NB4 (cell line): Measurements from ENCODE around the gene PERM1.

Experiments
- DNase-seq: peaks from one replicate; pipeline ENCODE4 v3.0.0; 2010; ENCODE audit warnings: low read depth
- H3K4me3 ChIP-seq: one replicate; pipeline ENCODE4 v1.5.1; 2011; ENCODE audit warnings: mild to moderate bottlenecking, low read depth, low read length, moderate library complexity
- MYC ChIP-seq: IDR thresholded peaks from 2 replicates; pipeline ENCODE4 v1.6.1; 2011; ENCODE audit warnings: low read depth, low read length
- POLR2A ChIP-seq: IDR thresholded peaks from 2 replicates; pipeline ENCODE4 v1.6.1; 2011; ENCODE audit warnings: mild to moderate bottlenecking; ENCODE audit not compliant: insufficient read length; ENCODE audit errors: extremely low read depth
- TF ChIP-seq, protein P1 (sequence below): IDR thresholded peaks from 2 replicates; pipeline ENCODE4 v1.6.1; 2011; ENCODE audit warnings: low read depth, low read length
- TF ChIP-seq, protein P2 (sequence below): IDR thresholded peaks from one replicate; pipeline ENCODE4 v1.5.1; 2012; ENCODE audit warnings: low read depth, low read length

Gene PERM1

DNA sequence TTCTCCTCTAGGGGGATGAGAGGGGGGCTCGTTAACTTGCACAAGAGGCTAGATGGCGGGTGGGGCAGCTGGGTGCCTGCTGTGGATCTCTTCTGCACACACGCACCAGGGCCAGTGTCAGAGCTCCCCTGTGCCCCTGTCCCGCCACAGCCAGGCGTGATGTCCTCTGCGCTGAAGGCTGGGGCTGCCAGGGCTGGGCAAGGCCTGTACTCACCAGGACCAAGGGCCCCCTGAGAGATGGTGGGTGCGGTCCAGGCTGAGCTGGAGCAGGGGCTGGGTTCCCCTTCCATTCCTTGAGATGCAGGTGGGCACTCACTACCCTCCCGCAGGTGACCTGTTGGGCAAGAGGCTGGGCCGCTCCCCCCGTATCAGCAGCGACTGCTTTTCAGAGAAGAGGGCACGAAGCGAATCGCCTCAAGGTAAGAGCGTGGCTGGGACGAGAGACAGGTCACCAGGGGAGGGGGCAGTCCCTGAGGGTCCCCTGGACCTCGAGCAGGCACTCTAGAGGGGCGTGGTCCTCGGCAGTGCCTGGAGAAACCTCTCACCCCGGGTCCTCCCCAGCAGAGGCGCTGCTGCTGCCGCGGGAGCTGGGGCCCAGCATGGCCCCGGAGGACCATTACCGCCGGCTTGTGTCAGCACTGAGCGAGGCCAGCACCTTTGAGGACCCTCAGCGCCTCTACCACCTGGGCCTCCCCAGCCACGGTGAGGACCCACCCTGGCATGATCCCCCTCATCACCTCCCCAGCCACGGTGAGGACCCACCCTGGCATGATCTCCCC is 43.0 kb downstream of the PERM1 start:
- peak; percentile 45 for DNase-seq
- no peak overlapping the region for H3K4me3 ChIP-seq
- TF ChIP-seq, protein P1, sequence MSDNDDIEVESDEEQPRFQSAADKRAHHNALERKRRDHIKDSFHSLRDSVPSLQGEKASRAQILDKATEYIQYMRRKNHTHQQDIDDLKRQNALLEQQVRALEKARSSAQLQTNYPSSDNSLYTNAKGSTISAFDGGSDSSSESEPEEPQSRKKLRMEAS: no peak
- TF ChIP-seq, protein P2, sequence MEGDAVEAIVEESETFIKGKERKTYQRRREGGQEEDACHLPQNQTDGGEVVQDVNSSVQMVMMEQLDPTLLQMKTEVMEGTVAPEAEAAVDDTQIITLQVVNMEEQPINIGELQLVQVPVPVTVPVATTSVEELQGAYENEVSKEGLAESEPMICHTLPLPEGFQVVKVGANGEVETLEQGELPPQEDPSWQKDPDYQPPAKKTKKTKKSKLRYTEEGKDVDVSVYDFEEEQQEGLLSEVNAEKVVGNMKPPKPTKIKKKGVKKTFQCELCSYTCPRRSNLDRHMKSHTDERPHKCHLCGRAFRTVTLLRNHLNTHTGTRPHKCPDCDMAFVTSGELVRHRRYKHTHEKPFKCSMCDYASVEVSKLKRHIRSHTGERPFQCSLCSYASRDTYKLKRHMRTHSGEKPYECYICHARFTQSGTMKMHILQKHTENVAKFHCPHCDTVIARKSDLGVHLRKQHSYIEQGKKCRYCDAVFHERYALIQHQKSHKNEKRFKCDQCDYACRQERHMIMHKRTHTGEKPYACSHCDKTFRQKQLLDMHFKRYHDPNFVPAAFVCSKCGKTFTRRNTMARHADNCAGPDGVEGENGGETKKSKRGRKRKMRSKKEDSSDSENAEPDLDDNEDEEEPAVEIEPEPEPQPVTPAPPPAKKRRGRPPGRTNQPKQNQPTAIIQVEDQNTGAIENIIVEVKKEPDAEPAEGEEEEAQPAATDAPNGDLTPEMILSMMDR: no peak
- TF ChIP-seq MYC: no peak
- no peak for TF ChIP-seq POLR2A

DNA sequence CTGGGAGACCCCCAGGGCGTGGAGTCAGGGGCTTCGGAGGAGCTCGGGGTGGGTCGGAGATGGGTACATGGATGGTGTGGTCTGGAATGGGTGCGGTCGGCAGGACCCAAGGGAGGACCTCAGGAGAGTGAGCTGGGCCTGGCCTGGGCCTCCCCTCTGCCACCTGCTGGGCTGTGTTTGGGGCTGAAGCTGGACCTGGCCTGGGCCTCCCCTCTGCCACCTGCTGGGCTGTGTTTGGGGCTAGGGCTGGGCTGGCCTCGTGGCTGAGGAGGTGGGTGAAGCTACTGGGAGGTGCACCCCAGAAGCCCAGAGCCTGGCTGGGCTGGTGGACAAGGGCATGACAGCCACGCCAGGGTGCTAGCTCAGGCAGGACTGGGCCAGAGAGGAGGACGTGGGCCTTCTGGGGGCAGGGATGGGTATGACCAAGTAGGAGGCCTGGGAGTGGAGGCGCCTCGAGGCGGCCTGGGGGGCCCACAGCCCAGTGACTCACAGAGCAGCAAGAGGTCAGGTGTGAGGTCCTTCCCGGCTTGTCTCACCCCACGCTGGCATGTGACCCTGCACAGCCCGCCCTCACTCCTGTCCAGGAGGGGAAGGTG is 43.7 kb downstream of the PERM1 start:
- TF ChIP-seq, protein P2: peak; percentile 1
- no peak for TF ChIP-seq POLR2A
- no peak for DNase-seq
- no peak overlapping the region for H3K4me3 ChIP-seq

DNA sequence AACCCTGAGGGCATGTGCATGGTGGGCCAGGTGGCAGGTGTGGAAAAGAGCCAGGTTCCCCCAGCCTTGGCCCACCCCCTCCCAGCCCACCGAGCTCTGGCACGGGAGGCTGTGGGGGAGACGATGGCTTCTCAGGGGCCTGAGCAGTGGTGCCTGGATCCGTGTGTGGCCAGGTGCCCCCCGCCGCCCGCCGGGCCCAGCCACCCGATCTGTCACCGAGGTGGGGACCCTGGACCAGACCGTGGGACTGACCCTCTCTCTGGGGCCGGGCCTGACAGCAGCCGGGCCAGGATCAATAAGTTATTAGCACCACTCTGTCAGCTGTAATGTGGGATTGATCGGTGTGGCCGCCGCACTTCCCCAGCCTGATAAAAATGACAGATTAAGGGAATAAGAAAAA is 44.4 kb downstream of the PERM1 start:
- TF ChIP-seq, protein P1: no peak
- TF ChIP-seq POLR2A (no peak), MYC (no peak)
- TF ChIP-seq, protein P2: no peak
- no peak for DNase-seq
- no peak overlapping the region for H3K4me3 ChIP-seq

DNA sequence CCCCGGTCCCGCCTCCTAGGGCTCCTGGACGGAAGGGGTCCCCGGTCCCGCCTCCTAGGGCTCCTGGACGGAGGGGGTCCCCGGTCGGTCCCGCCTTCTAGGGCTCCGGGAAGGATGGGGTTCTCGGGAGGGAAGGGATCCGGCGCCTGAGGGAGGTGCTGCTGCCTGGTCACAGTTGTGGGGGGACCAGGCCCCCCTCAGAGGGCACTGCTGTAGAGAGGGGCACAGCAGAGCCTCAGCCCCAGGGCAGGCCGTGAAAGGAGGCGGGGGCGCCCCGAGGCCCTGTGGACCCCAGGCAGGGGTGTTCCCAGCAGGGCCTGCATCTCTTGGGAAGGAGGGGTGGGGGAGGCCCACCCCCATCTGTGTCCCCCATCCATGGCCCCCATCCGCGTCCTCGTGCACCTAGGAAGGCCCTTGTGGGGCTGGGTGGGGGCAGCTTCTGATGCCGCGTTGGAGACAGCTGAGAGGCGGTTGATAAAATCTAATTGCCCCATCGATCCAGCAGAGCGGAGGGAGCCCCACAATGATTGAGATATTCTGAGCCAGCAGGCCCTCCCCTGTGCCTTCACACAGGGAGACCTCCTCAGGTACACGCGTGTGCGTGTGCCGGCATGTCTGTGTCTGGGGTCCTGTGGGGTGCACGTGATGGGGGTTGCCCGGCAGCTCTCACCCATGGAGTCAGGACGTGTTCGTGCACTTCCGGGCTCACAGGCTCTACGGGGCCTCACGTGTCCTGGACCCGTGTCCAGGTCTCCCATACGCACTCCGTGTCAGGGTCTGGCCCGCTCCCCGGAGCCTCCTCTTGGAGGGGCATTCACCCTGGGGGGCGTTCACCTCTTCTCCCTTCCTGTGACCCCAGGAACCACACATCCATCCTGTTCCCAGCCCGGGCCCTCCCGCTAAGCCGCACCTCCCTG is 45.3 kb downstream of the PERM1 start:
- DNase-seq: no peak
- TF ChIP-seq, protein P1: no peak
- no peak overlapping the region for H3K4me3 ChIP-seq

DNA sequence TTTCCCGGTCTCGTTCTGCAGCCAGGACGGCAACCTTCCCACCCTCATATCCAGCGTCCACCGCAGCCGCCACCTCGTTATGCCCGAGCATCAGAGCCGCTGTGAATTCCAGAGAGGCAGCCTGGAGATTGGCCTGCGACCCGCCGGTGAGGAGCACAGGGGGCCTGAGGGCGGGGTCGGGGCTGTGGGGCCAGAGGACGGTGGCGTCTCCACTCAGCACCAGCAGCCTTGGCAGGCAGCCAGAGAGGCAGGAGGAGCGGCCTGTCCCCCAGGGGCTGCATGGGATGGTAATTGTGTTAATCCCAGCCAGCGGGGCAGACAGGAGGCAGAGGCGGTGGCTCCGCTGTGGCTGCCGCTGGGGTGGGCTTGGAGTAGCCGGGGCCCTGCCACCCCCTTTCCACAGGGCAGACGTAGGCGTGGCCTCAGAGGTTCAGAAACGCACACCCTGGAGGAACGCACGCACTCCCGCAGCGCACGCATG is 46.1 kb downstream of the PERM1 start:
- TF ChIP-seq, protein P2: no peak
- TF ChIP-seq, protein P1: no peak
- TF ChIP-seq POLR2A (no peak), MYC (no peak)
- H3K4me3 ChIP-seq: no peak overlapping the region
- no peak for DNase-seq
